SK-N-MC (cell line): Measurements from ENCODE around the gene RNASE8.
A peak's percentile ranks its signal among the peaks of the same experiment; 100 is the strongest.

Experiments used
- DNase-seq: peaks from one replicate; pipeline ENCODE4 v3.0.0-alpha.2; 2011; ENCODE audit warnings: low read depth, low spot score
- H3K27ac ChIP-seq: fragments of 200-600 bp; sonication (generic); 2 replicates; pipeline ENCODE4 v1.5.1; 2016; ENCODE audit warnings: mixed run types
- H3K36me3 ChIP-seq: fragments of 200-600 bp; sonication (generic); 2 replicates; pipeline ENCODE4 v1.6.1; 2017; ENCODE audit warnings: antibody characterized with exemption, low read length, mixed read lengths; ENCODE audit not compliant: insufficient read depth
- H3K4me3 ChIP-seq: fragments of 200-600 bp; sonication (generic); 2 replicates; pipeline ENCODE4 v1.5.1; 2016
- H3K9ac ChIP-seq: fragments of 200-600 bp; sonication (generic); 2 replicates; pipeline ENCODE4 v1.8.0; 2017; ENCODE audit warnings: mixed run types, mixed read lengths; ENCODE audit not compliant: insufficient read length
- H3K9me3 ChIP-seq: fragments of 200-600 bp; sonication (generic); 2 replicates; pipeline ENCODE4 v1.6.1; 2017; ENCODE audit warnings: low read depth, mild to moderate bottlenecking, antibody characterized with exemption, low read length, moderate library complexity, mixed read lengths
- EZH2 ChIP-seq: fragments of 200-600 bp; sonication (generic); IDR thresholded peaks from one replicate; pipeline ENCODE4 v1.6.1; 2017; ENCODE audit warnings: antibody characterized with exemption
- FOXP2 ChIP-seq: optimal IDR thresholded peaks from 2 replicates; pipeline ENCODE3; 2011; ENCODE audit warnings: mild to moderate bottlenecking, moderate library complexity; ENCODE audit not compliant: insufficient read depth; ENCODE audit errors: extremely low read length, control extremely low read depth
- POLR2AphosphoS5 ChIP-seq: IDR thresholded peaks from 2 replicates; pipeline ENCODE4 v1.6.1; 2012; ENCODE audit warnings: mild to moderate bottlenecking, low read depth, low read length, borderline replicate concordance

RNASE8 gene

GRCh38 chr14:21055432-21056117 is 2.0 kb upstream of the RNASE8 start:
- Histone ChIP-seq H3K9ac (no peak overlapping the region), H3K36me3 (no peaks in the 10 kb centered on the region), H3K9me3 (no peaks in the 10 kb centered on the region), H3K4me3 (no peak overlapping the region), H3K27ac (no peak overlapping the region)
- TF ChIP-seq POLR2AphosphoS5 (no peak), FOXP2 (no peak), EZH2 (no peak)
- no peak for DNase-seq

GRCh38 chr14:21056520-21057163 is 980 bp upstream of the RNASE8 start:
- DNase-seq: no peak

GRCh38 chr14:21058903-21059302 is 1.3 kb downstream of the RNASE8 start:
- TF ChIP-seq EZH2 (no peak), FOXP2 (no peak), POLR2AphosphoS5 (no peak)
- DNase-seq: no peak
- no peak overlapping the region for H3K27ac ChIP-seq
- no peak overlapping the region for H3K9ac ChIP-seq
- H3K4me3 ChIP-seq: no peak overlapping the region
- H3K9me3 ChIP-seq: no peaks in the 10 kb centered on the region
- no peaks in the 10 kb centered on the region for H3K36me3 ChIP-seq

More at GRCh38 chr14:21056520-21057163, 980 bp upstream of the RNASE8 start:
- Histone ChIP-seq H3K4me3 (no peak overlapping the region), H3K27ac (0 out of 2 replicates have a peak overlapping the region, but pooled peaks have one; percentile 3), H3K9ac (no peak overlapping the region), H3K9me3 (no peaks in the 10 kb centered on the region), H3K36me3 (no peaks in the 10 kb centered on the region)
- TF ChIP-seq EZH2 (no peak), FOXP2 (no peak), POLR2AphosphoS5 (no peak)

- H3K36me3 ChIP-seq: no peaks in the 10 kb centered on the region
- no peak overlapping the region for H3K9ac ChIP-seq
- H3K9me3 ChIP-seq: no peaks in the 10 kb centered on the region
- no peak for DNase-seq
- TF ChIP-seq POLR2AphosphoS5 (no peak), FOXP2 (no peak), EZH2 (no peak)
- H3K27ac ChIP-seq: no peak overlapping the region
- no peak overlapping the region for H3K4me3 ChIP-seq
Observed at GRCh38 chr14:21059842-21060613, 2.4 kb downstream of the RNASE8 start.

GRCh38 chr14:21060614-21061346 is 3.2 kb downstream of the RNASE8 start:
- no peak for DNase-seq
- H3K27ac ChIP-seq: no peak overlapping the region
- no peak for TF ChIP-seq POLR2AphosphoS5
- TF ChIP-seq EZH2: no peak
- no peak for TF ChIP-seq FOXP2
- H3K9me3 ChIP-seq: no peaks in the 10 kb centered on the region
- H3K4me3 ChIP-seq: no peak overlapping the region
- H3K36me3 ChIP-seq: no peaks in the 10 kb centered on the region
- no peak overlapping the region for H3K9ac ChIP-seq

- Histone ChIP-seq H3K27ac (no peak overlapping the region; the same call in 1 of the 2 replicates), H3K9ac (no peak overlapping the region), H3K36me3 (no peaks in the 10 kb centered on the region), H3K9me3 (no peaks in the 10 kb centered on the region), H3K4me3 (no peak overlapping the region)
- DNase-seq: no peak
- TF ChIP-seq FOXP2: no peak
- TF ChIP-seq EZH2: no peak
- TF ChIP-seq POLR2AphosphoS5: no peak
Observed at GRCh38 chr14:21061347-21061668, 3.7 kb downstream of the RNASE8 start.

- TF ChIP-seq FOXP2 (no peak), EZH2 (no peak), POLR2AphosphoS5 (no peak)
- Histone ChIP-seq H3K9me3 (no peaks in the 10 kb centered on the region), H3K4me3 (no peak overlapping the region), H3K27ac (no peak overlapping the region), H3K9ac (no peak overlapping the region), H3K36me3 (no peaks in the 10 kb centered on the region)
- no peak for DNase-seq
Observed at GRCh38 chr14:21063479-21063878, 5.9 kb downstream of the RNASE8 start.

- Histone ChIP-seq H3K27ac (0 out of 2 replicates have a peak overlapping the region, but pooled peaks have one; percentile 3), H3K9me3 (no peaks in the 10 kb centered on the region), H3K4me3 (no peak overlapping the region), H3K9ac (no peak overlapping the region), H3K36me3 (no peaks in the 10 kb centered on the region)
- TF ChIP-seq EZH2: no peak
- no peak for TF ChIP-seq POLR2AphosphoS5
- no peak for TF ChIP-seq FOXP2
- DNase-seq: no peak
Observed at GRCh38 chr14:21066882-21067502, 9.4 kb downstream of the RNASE8 start.
